Stimulated activated CD8-positive, alpha-beta memory T cell treated with anti-CD3 and anti-CD28 coated beads, Interleukin-7, amount 100 ng/mL, for 24 hours (primary cell): Measurements from ENCODE around the gene SLC11A1.

Source experiments
- DNase-seq: peaks from one replicate; pipeline ENCODE4 v3.0.0-alpha.2; 2020; ENCODE audit warnings: low read depth

Gene SLC11A1

GRCh38 chr2:218367415-218368149, 14.5 kb upstream of the SLC11A1 start:
- peak; percentile 39 for DNase-seq

GRCh38 chr2:218368150-218368528, 13.9 kb upstream of the SLC11A1 start:
- no peak for DNase-seq

- DNase-seq: no peak
Measured at GRCh38 chr2:218368621-218369153, 13.4 kb upstream of the SLC11A1 start.

GRCh38 chr2:218369330-218369729, 12.7 kb upstream of the SLC11A1 start:
- no peak for DNase-seq

- DNase-seq: no peak
Measured at GRCh38 chr2:218370410-218371063, 11.5 kb upstream of the SLC11A1 start.

- no peak for DNase-seq
Measured at GRCh38 chr2:218371983-218372350, 10.1 kb upstream of the SLC11A1 start.

GRCh38 chr2:218374795-218375194, 7.3 kb upstream of the SLC11A1 start:
- no peak for DNase-seq

GRCh38 chr2:218375212-218375611, 6.9 kb upstream of the SLC11A1 start:
- no peak for DNase-seq

- DNase-seq: no peak
Measured at GRCh38 chr2:218378053-218378452, 4.0 kb upstream of the SLC11A1 start.

GRCh38 chr2:218382785-218383184, 712 bp downstream of the SLC11A1 start:
- no peak for DNase-seq

- DNase-seq: no peak
Measured at GRCh38 chr2:218383892-218384519, 1.9 kb downstream of the SLC11A1 start.

- DNase-seq: no peak
Measured at GRCh38 chr2:218384975-218385374, 2.9 kb downstream of the SLC11A1 start.

GRCh38 chr2:218386505-218387368, 4.7 kb downstream of the SLC11A1 start:
- no peak for DNase-seq

GRCh38 chr2:218387369-218388194, 5.5 kb downstream of the SLC11A1 start:
- no peak for DNase-seq

- DNase-seq: no peak
Measured at GRCh38 chr2:218389333-218390150, 7.5 kb downstream of the SLC11A1 start.

- no peak for DNase-seq
Measured at GRCh38 chr2:218391202-218391601, 9.1 kb downstream of the SLC11A1 start.

GRCh38 chr2:218392459-218392858, 10.4 kb downstream of the SLC11A1 start:
- no peak for DNase-seq

- DNase-seq: no peak
Measured at GRCh38 chr2:218392891-218393462, 10.9 kb downstream of the SLC11A1 start.

GRCh38 chr2:218393750-218394290, 11.7 kb downstream of the SLC11A1 start:
- DNase-seq: no peak
